ENCODE results near the gene PRICKLE1.
"Not testable (repeated sequence)": the region's sequence is repeated elsewhere in the genome, so short reads cannot be mapped to it uniquely, and the experiment has no call there.

The PRICKLE1 gene

GRCh38 chr12:42557586-42558172 lies 31.9 kb downstream of the PRICKLE1 start:
- DNase-seq (ENCODE audit: low spot score) (no peak), FAIRE-seq (no peak)

- FAIRE-seq (no peak), DNase-seq (ENCODE audit: low spot score) (no peak)
Measured at GRCh38 chr12:42556917-42557316, 32.6 kb downstream of the PRICKLE1 start.

- DNase-seq (ENCODE audit: low spot score) (no peak), FAIRE-seq (no peak)
Measured at GRCh38 chr12:42552822-42553221, 36.7 kb downstream of the PRICKLE1 start.

DNA sequence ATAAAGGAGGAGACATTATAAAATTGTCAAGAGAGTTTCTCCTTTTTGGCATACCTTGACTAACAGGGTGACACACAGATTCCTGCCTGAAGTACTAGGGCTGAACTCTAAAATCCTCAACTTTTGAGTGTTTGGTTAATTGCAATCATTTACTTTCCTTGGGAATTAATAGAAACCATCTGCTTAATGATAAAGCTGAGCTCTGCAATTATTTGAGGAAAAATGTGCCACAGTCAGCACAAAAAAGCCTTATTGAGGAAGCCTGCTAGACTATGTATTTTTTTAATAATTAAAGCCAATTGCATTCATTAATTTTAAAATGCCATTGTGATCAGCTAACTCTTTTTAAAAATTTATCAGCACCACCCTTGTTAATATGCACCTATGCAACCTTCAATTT lies 38.7 kb downstream of the PRICKLE1 start:
- no peak for FAIRE-seq
- DNase-seq (ENCODE audit: low spot score) = no peak

DNA sequence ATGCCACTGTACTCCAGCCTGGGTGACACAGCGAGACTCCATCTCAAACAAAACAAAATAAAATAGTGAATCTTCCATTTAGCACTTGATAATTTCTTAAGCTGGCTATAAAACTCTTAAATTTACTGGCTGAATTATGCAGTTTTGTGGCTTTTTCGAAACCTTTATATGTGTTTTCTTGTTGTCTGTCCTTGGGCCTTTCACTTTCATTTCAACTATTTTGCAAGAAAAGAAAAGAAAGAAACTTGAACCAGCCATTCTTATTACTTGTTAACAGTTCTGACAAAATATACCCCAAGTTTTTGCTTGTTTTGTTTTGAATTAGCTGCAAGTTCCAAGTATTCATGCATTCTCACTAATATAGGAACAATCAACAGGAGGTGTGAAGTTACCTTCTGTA lies 42.8 kb downstream of the PRICKLE1 start:
- FAIRE-seq = no peak

GRCh38 chr12:42541965-42542364 lies 47.6 kb downstream of the PRICKLE1 start:
- DNase-seq (ENCODE audit: low spot score) (no peak), FAIRE-seq (no peak)

More for the DNA sequence above, 42.8 kb downstream of the PRICKLE1 start:
- no peak for DNase-seq (ENCODE audit: low spot score)

DNA sequence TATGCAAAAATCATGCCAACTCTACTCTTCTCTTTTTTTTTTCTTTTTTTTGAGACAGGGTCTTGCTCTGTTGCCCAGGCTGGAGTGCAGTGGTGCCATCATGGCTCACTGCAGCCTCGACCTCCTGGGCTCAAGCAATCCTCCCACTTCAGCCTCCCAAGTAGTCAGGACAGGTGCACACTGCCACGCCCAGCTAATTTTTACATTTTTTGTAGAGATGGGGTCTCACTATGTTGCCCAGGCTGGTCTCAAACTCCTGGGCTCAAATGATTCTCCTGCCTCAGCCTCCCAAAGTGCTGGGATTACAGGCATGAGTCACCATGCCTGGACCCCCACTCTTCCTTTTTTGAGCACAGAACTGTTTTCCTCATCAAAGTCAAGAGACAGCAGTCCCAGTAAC lies 48.2 kb downstream of the PRICKLE1 start:
- not testable (repeated sequence) for FAIRE-seq; DNase-seq (ENCODE audit: low spot score)

GRCh38 chr12:42539696-42540095 lies 49.9 kb downstream of the PRICKLE1 start:
- FAIRE-seq (no peak), DNase-seq (ENCODE audit: low spot score) (no peak)

GRCh38 chr12:42538203-42538602 lies 51.3 kb downstream of the PRICKLE1 start:
- FAIRE-seq = no peak
- no peak for DNase-seq (ENCODE audit: low spot score)

GRCh38 chr12:42534184-42534838 lies 55.2 kb downstream of the PRICKLE1 start:
- no peak for FAIRE-seq
- no peak for DNase-seq (ENCODE audit: low spot score)

DNA sequence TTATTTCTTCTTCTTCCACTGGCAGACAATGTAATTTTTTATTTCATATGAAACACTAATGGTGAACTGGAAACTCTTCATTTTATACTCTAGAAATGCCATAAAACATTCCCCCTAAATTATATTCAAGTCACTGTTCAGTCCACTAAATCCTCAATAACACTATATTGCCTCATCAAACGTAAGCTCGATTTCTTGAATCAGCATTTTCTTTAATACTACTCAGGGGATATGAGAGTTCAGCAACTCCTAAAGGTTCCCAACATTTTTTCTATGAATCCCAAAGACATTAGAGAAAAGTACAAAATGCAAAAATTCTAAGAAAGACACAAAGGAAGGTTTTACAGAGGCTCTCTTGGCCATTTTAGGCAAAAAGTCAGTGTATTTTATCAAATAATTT lies 59.3 kb downstream of the PRICKLE1 start:
- DNase-seq (ENCODE audit: low spot score) (no peak), FAIRE-seq (no peak)

GRCh38 chr12:42525444-42525843 lies 64.1 kb downstream of the PRICKLE1 start:
- DNase-seq (ENCODE audit: low spot score) (no peak), FAIRE-seq (no peak)

DNA sequence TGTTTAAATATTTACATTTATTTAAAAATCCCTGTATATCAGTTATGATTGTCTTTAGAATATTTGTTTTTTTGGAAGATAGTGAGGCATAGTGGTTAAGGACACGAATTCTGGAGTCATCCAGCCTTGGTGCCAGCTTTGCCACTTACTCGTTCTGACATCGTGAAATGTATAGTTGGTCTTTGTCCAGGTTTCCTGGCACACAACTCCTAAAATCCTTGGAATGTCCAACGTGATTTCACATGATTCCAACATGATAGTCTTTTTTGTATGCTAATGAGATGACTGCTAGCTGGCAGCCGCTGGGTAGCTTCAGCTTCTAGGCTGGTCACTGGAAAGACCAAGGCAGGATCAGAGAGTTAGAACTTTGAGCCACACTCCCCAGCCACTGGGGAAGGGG lies 64.8 kb downstream of the PRICKLE1 start:
- FAIRE-seq (no peak), DNase-seq (ENCODE audit: low spot score) (no peak)

GRCh38 chr12:42516573-42516972 lies 73.0 kb downstream of the PRICKLE1 start:
- no peak for DNase-seq (ENCODE audit: low spot score)
- no peak for FAIRE-seq

DNA sequence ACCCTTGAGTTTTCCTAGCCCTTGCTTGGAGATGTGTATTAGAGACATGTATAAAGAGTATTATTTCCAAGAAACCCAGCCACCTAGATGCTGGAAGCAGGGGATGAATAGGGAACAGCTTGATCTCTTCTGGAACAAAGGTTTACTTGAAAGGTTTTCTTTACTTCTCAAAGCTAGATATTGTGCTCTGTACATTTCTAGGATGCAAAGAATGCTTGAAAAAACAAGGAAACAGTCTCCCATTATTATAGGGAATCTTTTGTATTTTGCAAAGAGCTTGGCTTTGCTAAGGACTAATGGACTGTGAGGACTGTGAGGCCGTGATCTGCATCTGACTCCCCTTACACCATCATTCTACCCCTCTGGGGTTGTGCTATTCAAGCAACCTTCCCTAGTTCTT lies 77.9 kb downstream of the PRICKLE1 start:
- no peak for FAIRE-seq

DNA sequence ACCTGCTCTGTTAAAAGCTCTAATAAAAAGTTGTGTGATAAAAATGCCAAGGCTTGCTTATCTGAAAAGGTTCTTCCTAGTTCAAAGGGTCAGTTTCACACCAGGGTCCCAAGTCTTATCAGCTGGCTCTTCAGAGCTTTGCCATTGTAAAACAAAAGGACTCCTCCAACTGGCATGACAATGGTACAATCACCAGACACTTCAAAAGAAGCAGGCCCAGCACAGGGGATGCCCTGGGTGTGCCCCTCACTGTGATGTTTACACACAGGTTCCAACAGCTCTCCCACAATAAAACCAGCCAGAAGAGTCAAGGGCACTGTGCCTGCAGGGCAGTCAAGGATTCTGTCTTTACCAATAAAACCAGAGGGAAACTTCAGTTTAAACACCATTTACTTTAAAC lies 78.7 kb downstream of the PRICKLE1 start:
- no peak for DNase-seq (ENCODE audit: low spot score)
- no peak for FAIRE-seq

More for the DNA sequence above, 77.9 kb downstream of the PRICKLE1 start:
- no peak for DNase-seq (ENCODE audit: low spot score)

DNA sequence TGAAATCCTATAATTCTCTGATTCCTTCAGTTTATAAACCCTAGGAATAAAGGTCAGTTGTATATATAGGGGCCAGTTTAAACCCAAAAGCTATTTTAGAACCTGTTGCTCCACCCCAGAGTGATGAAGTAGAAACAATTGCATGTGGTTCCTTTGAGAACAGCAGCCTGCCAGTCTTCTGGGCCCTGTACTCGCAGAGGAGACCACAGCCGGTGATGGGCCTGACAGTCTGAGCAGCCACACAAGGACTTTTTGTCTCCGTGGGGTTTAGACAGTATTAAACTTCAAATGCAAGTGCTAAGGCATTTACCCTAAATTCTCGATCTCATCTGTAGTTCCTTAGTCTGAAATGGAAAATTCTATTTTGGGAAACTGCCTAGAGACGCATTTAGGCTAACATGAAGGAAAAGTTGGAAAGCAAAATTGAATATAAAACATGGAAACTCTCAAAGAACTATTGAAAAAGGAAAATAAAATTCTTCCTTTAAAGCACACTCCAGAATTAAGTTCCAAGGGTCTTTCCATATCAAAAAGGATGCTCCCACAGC lies 80.6 kb downstream of the PRICKLE1 start:
- no peak for DNase-seq (ENCODE audit: low spot score)
- no peak for FAIRE-seq

GRCh38 chr12:42507565-42507964 lies 82.0 kb downstream of the PRICKLE1 start:
- FAIRE-seq = no peak
- DNase-seq (ENCODE audit: low spot score) = no peak

- FAIRE-seq (no peak), DNase-seq (ENCODE audit: low spot score) (no peak)
Measured at GRCh38 chr12:42507081-42507480, 82.5 kb downstream of the PRICKLE1 start.

DNA sequence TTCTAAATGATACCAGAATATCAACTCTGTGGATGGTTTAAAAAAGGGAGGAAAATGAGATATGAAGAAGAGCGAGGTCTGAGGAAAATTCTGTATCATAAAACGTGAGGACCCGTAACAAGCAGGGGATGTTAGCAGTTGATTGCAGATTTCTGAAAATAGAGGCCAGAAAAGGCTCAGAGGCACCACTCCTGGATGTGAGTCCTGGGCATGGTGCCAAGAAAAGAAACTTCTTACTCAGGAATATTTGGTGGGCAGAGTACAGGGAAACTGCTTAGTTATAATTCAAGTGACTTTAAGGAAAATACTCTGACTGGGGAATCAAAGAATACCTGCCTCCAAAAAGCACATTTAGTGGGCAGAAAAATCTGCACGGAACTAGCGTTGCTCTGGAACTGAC lies 85.5 kb downstream of the PRICKLE1 start:
- no peak for FAIRE-seq
- no peak for DNase-seq (ENCODE audit: low spot score)

GRCh38 chr12:42502682-42503081 lies 86.9 kb downstream of the PRICKLE1 start:
- FAIRE-seq (no peak), DNase-seq (ENCODE audit: low spot score) (no peak)

- no peak for FAIRE-seq
- no peak for DNase-seq (ENCODE audit: low spot score)
Measured at GRCh38 chr12:42498549-42499247, 90.8 kb downstream of the PRICKLE1 start.

Measured in RCC 7860 (cell line).